ENCODE measurements around the gene CBY2. TPM values are rescaled to one million over a fixed set of nuclear protein-coding genes. Genes with fewer than 3 reads are reported as not detected.

Gene CBY2
- total RNA-seq, 1 donor from 2014 or later, result not detected

- no peak for DNase-seq (ENCODE audit: low read depth in 2 of 2)
These were observed 810 bp downstream of the CBY2 start for GRCh38 chr13:45702869-45703391.

- no peak for DNase-seq (ENCODE audit: low read depth in 2 of 2)
These were observed 2.2 kb downstream of the CBY2 start for GRCh38 chr13:45704211-45704739.

GRCh38 chr13:45704854-45705695, 3.0 kb downstream of the CBY2 start:
- DNase-seq (ENCODE audit: low read depth in 2 of 2), result no peak

- DNase-seq (ENCODE audit: low read depth in 2 of 2), result no peak
These were observed 3.8 kb downstream of the CBY2 start for GRCh38 chr13:45705918-45706317.

GRCh38 chr13:45707516-45708100, 5.5 kb downstream of the CBY2 start:
- DNase-seq (ENCODE audit: low read depth in 2 of 2), result no peak

- DNase-seq (ENCODE audit: low read depth in 2 of 2), result no peak
These were observed 9.8 kb downstream of the CBY2 start for GRCh38 chr13:45711951-45712350.

GRCh38 chr13:45713106-45713690, 11.1 kb downstream of the CBY2 start:
- no peak for DNase-seq (ENCODE audit: low read depth in 2 of 2)

- DNase-seq (ENCODE audit: low read depth in 2 of 2), result no peak
These were observed 11.6 kb downstream of the CBY2 start for GRCh38 chr13:45713721-45714120.

- DNase-seq (ENCODE audit: low read depth in 2 of 2), result no peak
These were observed 12.1 kb downstream of the CBY2 start for GRCh38 chr13:45714170-45714569.

- DNase-seq (ENCODE audit: low read depth in 2 of 2), result no peak
These were observed 13.2 kb downstream of the CBY2 start for GRCh38 chr13:45715351-45715750.

GRCh38 chr13:45717349-45717748, 15.2 kb downstream of the CBY2 start:
- DNase-seq (ENCODE audit: low read depth in 2 of 2), result no peak

GRCh38 chr13:45718063-45718462, 15.9 kb downstream of the CBY2 start:
- peak in 1 of 2 donors; percentile 2 for DNase-seq (ENCODE audit: low read depth in 2 of 2)

GRCh38 chr13:45718992-45719391, 16.9 kb downstream of the CBY2 start:
- DNase-seq (ENCODE audit: low read depth in 2 of 2), result peak in 1 of 2 donors; percentile 63

- DNase-seq (ENCODE audit: low read depth in 2 of 2), result no peak
These were observed 19.1 kb downstream of the CBY2 start for GRCh38 chr13:45721203-45721731.

- DNase-seq (ENCODE audit: low read depth in 2 of 2), result no peak
These were observed 21.7 kb downstream of the CBY2 start for GRCh38 chr13:45723798-45724197.

GRCh38 chr13:45728759-45729158, 26.6 kb downstream of the CBY2 start:
- DNase-seq (ENCODE audit: low read depth in 2 of 2), result no peak

GRCh38 chr13:45731455-45731854, 29.3 kb downstream of the CBY2 start:
- no peak for DNase-seq (ENCODE audit: low read depth in 2 of 2)

- no peak for DNase-seq (ENCODE audit: low read depth in 2 of 2)
These were observed 30.8 kb downstream of the CBY2 start for GRCh38 chr13:45732916-45733315.

GRCh38 chr13:45733361-45733760, 31.2 kb downstream of the CBY2 start:
- DNase-seq (ENCODE audit: low read depth in 2 of 2), result no peak

GRCh38 chr13:45737571-45738017, 35.5 kb downstream of the CBY2 start:
- DNase-seq (ENCODE audit: low read depth in 2 of 2), result no peak

- no peak for DNase-seq (ENCODE audit: low read depth in 2 of 2)
These were observed 40.9 kb downstream of the CBY2 start for GRCh38 chr13:45742985-45743384.

- no peak for DNase-seq (ENCODE audit: low read depth in 2 of 2)
These were observed 42.9 kb downstream of the CBY2 start for GRCh38 chr13:45744979-45745378.
